Right lobe of liver (tissue), 6 donors: ENCODE results near the gene LARP1B. TPM values are rescaled to one million over a fixed set of nuclear protein-coding genes. Genes with fewer than 3 reads are reported as not detected.
"Not testable (repeated sequence)": the region's sequence is repeated elsewhere in the genome, so short reads cannot be mapped to it uniquely, and the experiment has no call there.

ENCODE experiments used
- ATAC-seq, 4 donors: fragments of 200-7000 bp; cut with Tn5 transposase; one replicate each; pipeline ENCODE4 v1.9.1; 2020; ENCODE audit warnings: mild to moderate bottlenecking in 4 of 4, moderate library complexity in 4 of 4
- DNase-seq, 3 donors: peaks; one replicate each; pipeline ENCODE4 v3.0.0-alpha.2; 2020
- H3K27ac ChIP-seq, 3 donors: fragments of 200-600 bp; one replicate each; pipeline ENCODE4 v1.8.0; 2022
- H3K27me3 ChIP-seq, 2 donors: fragments of 200-600 bp; one replicate each; pipeline ENCODE4 v1.8.0; 2022
- H3K36me3 ChIP-seq, 4 donors: fragments of 200-600 bp; sonication (generic) in 1 of 4; one replicate each; pipeline versions ENCODE4 v1.5.1 to v1.8.0; 2017 to 2022; ENCODE audit warnings: control low read depth in 1 of 4
- H3K4me1 ChIP-seq, 4 donors: fragments of 200-600 bp; sonication (generic) in 1 of 4; one replicate each; pipeline versions ENCODE4 v1.5.1 to v1.8.0; 2017 to 2022; ENCODE audit warnings: control low read depth in 1 of 4
- H3K4me3 ChIP-seq, 3 donors: fragments of 200-600 bp; one replicate each; pipeline ENCODE4 v1.8.0; 2022
- H3K9me3 ChIP-seq, 4 donors: fragments of 200-600 bp; sonication (generic) in 1 of 4; one replicate each; pipeline versions ENCODE4 v1.5.1 to v1.8.0; 2017 to 2022; ENCODE audit warnings: control low read depth in 1 of 4
- POLR2A ChIP-seq: fragments of 450-650 bp; IDR thresholded peaks from one replicate; pipeline ENCODE4 v1.6.1; 2017; ENCODE audit warnings: antibody characterized with exemption, mild to moderate bottlenecking
- WGBS: methylation state at CpG from one replicate; pipeline ENCODE4 v1.1.6; 2018; ENCODE audit warnings: low coverage, low lambda C conversion rate; ENCODE audit not compliant: insufficient coverage; ENCODE audit errors: missing lambda C conversion rate; 5-methylcytosine and 5-hydroxymethylcytosine counted together
- intact Hi-C, 2 donors: fragments of 100-400 bp; cut with DNase I; formaldehyde crosslinking; loops; one replicate each; pipeline versions ENCODE4 v1.11.2 to v1.14.1; 2022
- total RNA-seq, 6 experiments: library from RNA; depleted of rRNA in 2 of 6; stranded (reverse); fragments of >200 nt in 2 of 6; fragmentation: NEBNext Ultra II Directional in 3 of 6; extraction: Animal tissue kit (Norgen Biotek cat#: 25700) in 3 of 6; gene quantifications; one replicate each; pipeline versions ENCODE4 v1.1.0 to v1.2.4, GENCODE V29; 2016 to 2023
- TF ChIP-seq, protein P1 (sequence below), 4 donors: fragments of 200-600 bp in 3 of 4; fragments of 450-650 bp in 1 of 4; IDR thresholded peaks; one replicate each; pipeline versions ENCODE4 v1.5.1 to v1.8.0; 2016 to 2022; ENCODE audit warnings: antibody characterized with exemption in 4 of 4, mild to moderate bottlenecking in 2 of 4
- donor health status: DM: no; HTN: yes; CAD: no.
- donor health status: DM: no; HTN: no; CAD: no.
- donor health status: DM: no; HTN: no; CAD: no.
- donor health status: DM: no; HTN: yes; CAD: no.
- donor health status: DM: no; HTN: yes; CAD: no.

Gene LARP1B
- total RNA-seq, 6 experiments from 2014 or later = 27.4 to 42.0 (median 31.6) TPM

DNA sequence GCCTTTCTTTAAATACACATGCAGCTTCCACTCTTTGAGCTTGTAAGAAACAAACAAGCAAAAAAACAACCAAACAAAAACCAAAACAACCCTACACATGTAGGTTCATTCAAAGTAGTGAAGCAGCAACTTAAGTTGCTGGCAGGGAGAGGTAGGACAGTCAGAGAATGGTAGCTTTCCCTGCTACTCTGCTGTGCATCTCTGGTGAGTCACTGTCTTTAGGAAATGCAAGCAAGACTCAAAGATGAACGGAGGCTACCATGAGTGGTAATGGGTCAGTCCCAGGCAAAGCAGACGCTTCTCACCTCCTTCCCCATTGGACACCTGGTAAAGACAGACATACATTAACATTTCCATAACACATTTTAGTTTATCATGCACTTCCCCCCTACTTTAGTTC is 183.3 kb downstream of the LARP1B start:
- peaks cover 0 to 5% (median 0%) of the 10 kb centered on the region in 4 donors for H3K4me1 ChIP-seq
- H3K36me3 ChIP-seq = no peaks in the 10 kb centered on the region
- no peak overlapping the region for H3K27ac ChIP-seq
- H3K9me3 ChIP-seq = no peaks in the 10 kb centered on the region
- intact Hi-C loops = no loop called here
- WGBS = 69% methylated on average over 2 of the region's 2 CpGs
- TF ChIP-seq POLR2A = no peak
- TF ChIP-seq, protein P1, sequence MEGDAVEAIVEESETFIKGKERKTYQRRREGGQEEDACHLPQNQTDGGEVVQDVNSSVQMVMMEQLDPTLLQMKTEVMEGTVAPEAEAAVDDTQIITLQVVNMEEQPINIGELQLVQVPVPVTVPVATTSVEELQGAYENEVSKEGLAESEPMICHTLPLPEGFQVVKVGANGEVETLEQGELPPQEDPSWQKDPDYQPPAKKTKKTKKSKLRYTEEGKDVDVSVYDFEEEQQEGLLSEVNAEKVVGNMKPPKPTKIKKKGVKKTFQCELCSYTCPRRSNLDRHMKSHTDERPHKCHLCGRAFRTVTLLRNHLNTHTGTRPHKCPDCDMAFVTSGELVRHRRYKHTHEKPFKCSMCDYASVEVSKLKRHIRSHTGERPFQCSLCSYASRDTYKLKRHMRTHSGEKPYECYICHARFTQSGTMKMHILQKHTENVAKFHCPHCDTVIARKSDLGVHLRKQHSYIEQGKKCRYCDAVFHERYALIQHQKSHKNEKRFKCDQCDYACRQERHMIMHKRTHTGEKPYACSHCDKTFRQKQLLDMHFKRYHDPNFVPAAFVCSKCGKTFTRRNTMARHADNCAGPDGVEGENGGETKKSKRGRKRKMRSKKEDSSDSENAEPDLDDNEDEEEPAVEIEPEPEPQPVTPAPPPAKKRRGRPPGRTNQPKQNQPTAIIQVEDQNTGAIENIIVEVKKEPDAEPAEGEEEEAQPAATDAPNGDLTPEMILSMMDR (IDR thresholded peaks at IDR 0.05) = no peak
- no peak overlapping the region for H3K4me3 ChIP-seq
- ATAC-seq (no peak), DNase-seq (no peak)
- no peaks in the 10 kb centered on the region for H3K27me3 ChIP-seq

DNA sequence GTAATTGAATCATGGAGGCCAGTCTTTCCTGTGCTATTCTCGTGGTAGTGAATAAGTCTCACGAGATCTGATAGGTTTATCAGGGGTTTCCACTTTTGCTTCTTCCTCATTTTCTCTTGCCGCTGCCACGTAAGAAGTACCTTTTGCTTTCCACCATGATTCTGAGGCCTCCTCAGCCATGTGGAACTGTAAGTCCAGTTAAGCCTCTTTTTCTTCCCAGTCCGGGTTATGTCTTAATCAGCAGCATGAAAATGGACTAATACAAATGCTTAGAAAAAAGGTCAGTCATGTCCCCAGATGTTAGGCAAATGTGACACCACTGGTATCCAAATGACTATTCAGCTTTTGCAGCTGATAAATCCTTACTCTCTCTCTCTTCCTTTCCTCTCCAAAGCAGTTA is 184.3 kb downstream of the LARP1B start:
- ATAC-seq, H3K4me3 ChIP-seq, H3K27ac ChIP-seq, H3K36me3 ChIP-seq, intact Hi-C loops, H3K4me1 ChIP-seq, DNase-seq, H3K27me3 ChIP-seq, H3K9me3 ChIP-seq: not testable (repeated sequence)
- 87% methylated on average over 5 of the region's 5 CpGs for WGBS

DNA sequence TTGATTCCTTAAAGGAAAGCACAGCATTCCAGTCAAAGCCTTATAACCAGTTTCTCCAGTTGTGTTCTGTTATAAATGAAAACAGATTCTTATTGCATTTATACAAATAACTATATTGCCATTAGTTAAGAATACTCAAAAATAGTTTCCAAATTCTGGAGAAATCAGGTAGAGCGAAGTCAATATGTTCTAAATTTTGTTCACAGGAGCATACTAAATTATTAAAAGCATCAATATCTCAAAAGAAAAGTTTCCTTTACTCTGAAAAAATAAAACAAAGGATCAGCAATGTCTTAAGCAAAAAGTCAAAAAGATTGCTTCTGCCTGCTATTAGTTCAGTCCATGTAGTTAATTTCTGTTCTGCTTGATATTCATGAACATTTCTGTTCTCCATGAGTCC is 186.8 kb downstream of the LARP1B start:
- Histone ChIP-seq H3K27ac (no peak overlapping the region), H3K4me1 (no peaks in the 10 kb centered on the region), H3K9me3 (peaks cover 0 to 5% (median 0%) of the 10 kb centered on the region in 4 donors), H3K36me3 (no peaks in the 10 kb centered on the region), H3K27me3 (no peaks in the 10 kb centered on the region), H3K4me3 (no peak overlapping the region)
- no peak for DNase-seq
- 92% methylated on average over 1 of the region's 1 CpG for WGBS
- no peak for ATAC-seq
- intact Hi-C loops = no loop called here
- TF ChIP-seq, protein P1 (IDR thresholded peaks at IDR 0.05) = no peak
- no peak for TF ChIP-seq POLR2A

DNA sequence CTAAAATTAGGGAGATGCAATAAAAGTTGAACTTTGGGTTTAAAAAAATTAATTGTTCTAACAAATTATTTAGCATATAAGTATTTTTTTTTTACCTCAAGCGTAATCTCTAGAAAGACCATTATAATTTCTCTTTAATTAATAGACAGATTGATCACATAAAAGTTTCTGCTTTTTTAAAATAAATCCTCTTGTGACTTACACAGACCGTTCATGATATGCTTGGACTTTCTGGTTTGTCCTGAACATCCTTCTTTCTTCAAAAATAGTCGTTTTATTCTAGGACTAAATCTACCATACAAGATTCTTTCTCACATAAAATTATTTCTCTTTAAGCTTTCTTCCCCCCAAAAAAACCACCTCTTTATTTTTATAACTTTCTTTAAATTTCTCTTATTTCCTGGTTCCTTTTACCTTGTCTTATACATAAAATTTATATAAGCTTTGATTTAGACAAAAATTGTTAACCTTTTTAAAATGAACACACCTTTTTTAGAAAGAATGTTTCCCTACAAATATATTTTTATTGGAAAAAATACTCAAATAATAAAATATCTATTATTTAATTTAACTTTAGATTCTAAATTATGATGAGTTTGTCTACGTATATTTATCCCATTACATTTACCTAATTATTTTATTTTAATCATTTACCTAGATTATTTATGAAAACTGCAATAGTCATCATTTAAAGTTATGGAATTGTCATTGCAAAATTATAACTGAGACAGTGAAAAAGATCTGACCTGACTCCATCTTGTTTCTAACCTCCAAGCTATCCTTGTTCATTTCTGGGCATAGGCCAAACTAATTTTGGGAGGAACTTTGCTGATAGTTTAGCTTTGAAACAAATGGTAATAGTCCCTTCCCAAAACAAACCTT is 188.9 kb downstream of the LARP1B start:
- intact Hi-C loops = no loop called here
- 51% methylated on average over 4 of the region's 4 CpGs for WGBS

DNA sequence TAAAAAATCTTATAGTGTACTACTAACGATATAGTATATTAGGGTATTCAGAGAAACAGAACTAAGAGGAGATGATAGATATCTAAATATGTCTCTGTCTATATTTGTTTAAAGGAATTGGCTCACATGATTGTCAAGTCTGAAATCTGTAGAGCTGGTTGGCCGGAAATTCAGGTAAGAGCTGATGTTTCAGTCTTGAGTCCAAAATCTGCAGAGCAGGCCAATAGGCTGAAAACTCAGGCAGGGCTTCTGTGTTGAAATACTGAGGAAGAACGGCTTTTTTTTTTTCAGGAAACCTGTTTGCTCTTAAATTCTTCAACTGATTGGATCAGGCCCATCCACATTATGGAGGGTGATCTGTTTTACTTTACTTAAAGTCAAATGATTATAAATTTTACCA is 194.8 kb downstream of the LARP1B start:
- no peak overlapping the region for H3K4me3 ChIP-seq
- TF ChIP-seq, protein P1 (IDR thresholded peaks at IDR 0.05) = no peak
- TF ChIP-seq POLR2A = no peak
- no peak overlapping the region for H3K27ac ChIP-seq
- ATAC-seq = no peak
- no peaks in the 10 kb centered on the region for H3K27me3 ChIP-seq
- no peaks in the 10 kb centered on the region for H3K4me1 ChIP-seq
- H3K36me3 ChIP-seq = no peaks in the 10 kb centered on the region
- 96% methylated on average over 2 of the region's 3 CpGs for WGBS
- H3K9me3 ChIP-seq = no peaks in the 10 kb centered on the region
- intact Hi-C loops = no loop called here
- no peak for DNase-seq

More for the DNA sequence above, 188.9 kb downstream of the LARP1B start:
- ATAC-seq (no peak), DNase-seq (no peak)
- Histone ChIP-seq H3K4me1 (no peaks in the 10 kb centered on the region), H3K27ac (no peak overlapping the region), H3K4me3 (no peak overlapping the region), H3K36me3 (no peaks in the 10 kb centered on the region), H3K9me3 (peaks cover 0 to 5% (median 0%) of the 10 kb centered on the region in 4 donors), H3K27me3 (no peaks in the 10 kb centered on the region)
- TF ChIP-seq, protein P1 (IDR thresholded peaks at IDR 0.05) = no peak
- no peak for TF ChIP-seq POLR2A
